Stimulated activated CD4-positive, alpha-beta T cell treated with anti-CD3 and anti-CD28 coated beads, Interleukin-4, amount 100 ng/mL, for 48 hours (primary cell): ENCODE measurements around the gene LRRC55.

Experiments used
- DNase-seq, 2 donors: peaks; one replicate each; pipeline ENCODE4 v3.0.0-alpha.2; 2020; ENCODE audit warnings: low read depth in 2 of 2

Gene LRRC55, protein sequence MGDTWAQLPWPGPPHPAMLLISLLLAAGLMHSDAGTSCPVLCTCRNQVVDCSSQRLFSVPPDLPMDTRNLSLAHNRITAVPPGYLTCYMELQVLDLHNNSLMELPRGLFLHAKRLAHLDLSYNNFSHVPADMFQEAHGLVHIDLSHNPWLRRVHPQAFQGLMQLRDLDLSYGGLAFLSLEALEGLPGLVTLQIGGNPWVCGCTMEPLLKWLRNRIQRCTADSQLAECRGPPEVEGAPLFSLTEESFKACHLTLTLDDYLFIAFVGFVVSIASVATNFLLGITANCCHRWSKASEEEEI

DNA sequence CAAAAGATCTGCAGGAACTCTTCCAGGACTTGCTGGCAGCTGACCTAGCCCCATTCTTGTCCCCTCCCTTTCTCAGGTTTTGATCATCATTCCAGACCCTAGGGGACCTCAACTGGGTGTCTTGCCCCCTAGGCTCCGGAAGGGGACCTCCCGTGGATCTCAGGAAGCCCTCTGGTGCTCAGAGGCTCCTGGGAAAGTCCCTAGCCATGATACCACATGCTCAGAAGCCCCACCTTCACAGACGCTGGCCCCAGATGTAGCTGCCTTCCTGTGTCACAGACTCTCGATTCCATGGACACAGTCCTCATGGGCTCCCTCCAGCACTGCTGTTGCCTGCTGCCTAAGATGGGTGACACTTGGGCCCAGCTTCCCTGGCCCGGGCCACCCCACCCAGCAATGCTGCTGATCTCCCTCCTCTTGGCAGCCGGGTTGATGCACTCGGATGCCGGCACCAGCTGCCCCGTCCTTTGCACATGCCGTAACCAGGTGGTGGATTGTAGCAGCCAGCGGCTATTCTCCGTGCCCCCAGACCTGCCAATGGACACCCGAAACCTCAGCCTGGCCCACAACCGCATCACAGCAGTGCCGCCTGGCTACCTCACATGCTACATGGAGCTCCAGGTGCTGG is at the start of gene LRRC55:
Gene LRRC55 (plus strand): TSS at position 276 of the 628 bp plus-strand sequence. CDS start 70 bp downstream, at position 346.
- no peak for DNase-seq

DNA sequence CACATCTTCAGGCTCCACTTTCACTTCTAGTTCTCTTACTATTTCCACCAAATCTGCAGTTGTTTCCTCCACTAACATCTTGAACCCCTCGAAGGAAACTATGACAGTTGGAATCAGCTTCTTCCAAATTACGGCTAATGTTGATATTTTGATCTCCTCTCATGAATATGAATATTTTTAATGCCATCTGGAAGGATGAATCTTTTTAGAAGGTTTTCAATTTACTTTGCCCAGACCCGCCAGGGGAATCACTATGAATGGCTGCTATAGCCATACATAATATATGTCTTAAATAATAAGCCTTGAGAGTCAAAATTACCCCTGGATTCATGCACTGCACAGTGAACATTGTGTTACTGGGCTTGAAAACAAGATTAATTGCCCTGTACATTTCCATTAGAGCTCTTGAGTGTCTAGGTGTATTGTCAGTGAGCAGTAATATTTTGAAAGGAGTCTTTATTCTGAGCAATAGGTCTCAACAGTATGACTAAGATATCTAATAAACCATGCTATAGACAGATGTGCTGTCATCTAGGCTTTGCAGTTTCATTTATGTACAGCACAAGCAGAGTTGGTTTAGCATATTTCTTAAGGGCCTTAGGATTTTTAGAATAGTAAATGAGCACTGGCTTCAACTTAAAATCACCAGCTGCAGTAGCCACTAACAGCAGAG is 48.3 kb upstream of the LRRC55 start:
- DNase-seq: no peak

DNA sequence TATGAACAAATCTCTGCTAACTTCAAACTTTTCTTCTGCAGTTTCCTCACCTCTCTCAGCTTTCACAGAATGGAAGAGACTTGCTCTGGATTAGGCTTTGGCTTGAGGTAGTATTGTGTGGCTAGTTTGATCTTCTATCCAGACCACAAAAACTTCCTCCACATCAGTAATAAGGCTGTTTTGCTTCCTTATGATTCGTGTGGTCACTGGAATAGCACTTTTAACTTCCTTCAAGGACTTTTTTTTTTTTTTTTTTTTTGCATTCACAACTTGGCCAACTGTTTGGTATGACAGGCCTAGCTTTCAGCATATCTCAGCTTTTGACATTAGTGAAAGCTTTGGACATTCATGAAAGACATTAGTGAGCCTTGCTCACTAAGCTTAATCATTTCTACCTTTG is 47.5 kb upstream of the LRRC55 start:
- no peak for DNase-seq

DNA sequence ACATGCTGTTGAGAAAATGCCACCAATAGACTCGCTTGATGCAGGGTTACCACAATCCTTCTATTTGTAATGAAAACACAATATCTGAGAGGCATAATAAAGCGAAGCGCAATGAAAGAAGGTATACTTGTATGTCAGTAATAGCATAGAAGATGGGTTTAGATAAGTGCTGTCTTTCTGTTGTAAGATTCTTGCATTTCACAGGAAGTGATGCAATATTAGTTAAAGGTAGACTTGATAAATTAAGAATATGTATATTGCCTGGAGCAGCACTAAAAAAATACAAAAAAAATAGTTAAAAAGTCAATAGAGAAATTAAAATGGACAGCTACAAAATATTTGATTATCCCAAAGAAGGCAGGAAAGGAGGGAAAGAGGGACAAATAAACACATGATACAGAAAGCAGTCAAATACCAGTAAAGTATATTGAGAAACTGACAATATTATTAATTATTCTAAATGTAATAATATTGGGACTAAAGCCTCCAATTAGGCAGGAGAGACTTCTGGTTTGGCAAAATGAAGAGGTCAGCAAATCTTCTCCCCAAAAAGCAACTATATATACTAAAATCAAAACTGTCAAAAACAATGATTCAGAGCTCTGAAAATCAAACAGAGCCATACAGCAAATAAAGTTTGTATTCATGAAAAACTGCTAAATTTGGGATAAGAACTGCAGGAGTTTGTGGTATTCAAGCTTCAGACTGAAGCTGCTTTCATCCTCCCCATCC is 46.6 kb upstream of the LRRC55 start:
- DNase-seq: no peak

DNA sequence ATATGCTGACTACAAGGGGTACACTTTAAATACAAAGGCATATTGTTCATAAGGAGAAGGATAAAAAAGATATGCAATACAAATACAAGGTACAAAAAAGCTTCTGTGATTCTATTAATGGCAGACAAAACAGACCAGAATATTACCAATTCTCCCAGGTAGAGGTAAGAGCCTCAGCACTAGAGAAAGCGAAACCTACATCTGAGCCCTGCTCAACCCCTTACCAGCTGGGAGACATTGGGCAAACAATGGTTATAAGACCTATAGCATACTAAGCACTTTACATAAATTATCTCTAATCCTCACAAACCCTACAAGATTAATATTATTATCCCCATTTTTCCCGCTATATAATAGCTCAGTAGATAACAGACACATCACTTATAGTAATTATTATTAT is 41.2 kb upstream of the LRRC55 start:
- no peak for DNase-seq

DNA sequence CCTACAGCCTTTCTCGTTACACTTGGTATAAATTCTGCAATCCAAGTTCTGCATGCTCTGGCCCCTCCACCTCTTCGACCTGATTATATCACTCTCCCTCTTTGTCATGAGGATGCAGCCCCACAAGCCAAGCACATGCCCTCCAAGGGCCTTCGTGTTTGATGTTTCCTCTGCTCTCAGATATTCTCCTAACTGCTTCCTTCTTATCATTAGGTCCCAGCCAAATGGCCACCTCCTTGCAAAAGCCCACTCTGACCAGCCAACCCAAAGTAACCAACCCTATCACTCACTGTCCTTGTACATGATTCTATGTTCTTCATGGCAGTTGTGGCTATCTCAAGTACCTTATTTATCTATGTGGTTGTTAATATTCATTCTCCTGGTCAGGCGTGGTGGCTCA is 38.3 kb upstream of the LRRC55 start:
- DNase-seq: no peak

DNA sequence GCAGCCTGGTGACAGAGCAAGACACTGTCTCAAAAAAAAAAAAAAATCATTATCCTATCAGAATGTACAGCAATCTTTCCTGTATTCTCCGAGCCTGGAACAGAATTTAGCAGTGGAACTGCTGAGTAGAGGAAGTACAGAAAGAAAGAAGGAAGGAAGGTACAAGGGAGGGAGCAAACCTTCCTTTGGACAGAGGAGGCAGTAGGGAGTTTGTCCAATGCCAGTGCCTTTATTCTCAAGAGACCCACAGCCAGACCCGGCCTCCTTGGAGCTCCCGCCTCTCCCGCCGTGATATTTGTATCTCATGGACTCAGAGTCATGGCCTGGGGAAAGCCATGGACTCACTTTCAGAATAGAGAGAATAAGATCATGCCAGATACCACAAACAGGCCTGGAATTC is 37.7 kb upstream of the LRRC55 start:
- no peak for DNase-seq

DNA sequence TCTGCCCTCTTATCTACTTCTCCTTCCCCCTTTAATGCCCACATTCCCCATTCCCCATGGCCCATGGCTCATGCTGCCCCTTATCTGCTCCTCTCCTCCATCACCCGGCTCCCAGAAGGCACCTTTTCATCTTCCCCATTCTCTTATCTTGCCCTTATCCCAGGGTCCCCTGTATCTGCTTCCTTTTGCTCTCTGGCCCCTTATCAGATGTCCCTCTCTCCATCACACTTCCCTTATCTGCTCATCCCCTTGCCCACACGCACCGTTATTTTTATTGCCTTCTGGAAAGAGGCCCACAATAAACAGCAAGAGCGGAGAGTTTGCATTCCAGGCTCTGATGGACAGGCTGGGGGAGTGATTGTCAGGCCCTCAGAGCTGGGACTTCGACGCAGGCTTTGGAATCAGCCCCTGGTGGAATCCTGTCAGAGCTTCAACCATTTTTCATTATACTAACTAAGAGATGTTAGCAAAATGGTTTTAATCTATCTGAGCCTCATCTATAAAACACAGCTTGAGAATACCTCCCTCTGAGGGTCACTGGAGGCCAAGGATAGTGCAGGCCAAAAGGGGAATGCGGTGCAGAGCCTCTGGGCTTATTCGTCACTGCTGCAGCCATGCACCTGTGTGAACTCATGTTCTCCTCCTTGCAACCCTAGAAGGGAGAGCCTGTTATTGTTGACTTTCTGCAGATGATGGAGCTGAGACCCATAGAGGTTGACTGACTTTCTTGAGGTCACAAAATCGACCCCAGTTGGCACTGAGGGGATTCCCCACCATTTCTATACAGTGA is 37.0 kb upstream of the LRRC55 start:
- DNase-seq: no peak

DNA sequence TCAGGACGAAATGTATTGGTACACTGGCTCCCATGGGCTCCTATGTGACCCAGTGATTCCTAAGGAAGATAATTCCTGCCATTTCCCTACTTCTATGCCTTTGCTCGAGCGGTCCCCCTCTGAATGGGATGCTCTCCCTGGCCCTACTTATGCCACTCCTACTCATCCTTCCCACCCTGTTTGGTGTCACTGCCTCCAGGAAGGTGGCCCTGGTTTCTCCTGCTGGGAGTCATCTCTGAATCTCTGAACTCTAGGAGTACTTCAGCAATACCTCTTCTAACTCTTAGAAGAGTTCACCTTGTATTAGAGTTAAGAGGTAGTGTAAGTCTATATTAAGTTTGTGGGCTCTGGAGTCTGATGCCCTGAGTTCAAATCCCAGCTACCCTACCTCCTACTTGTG is 35.5 kb upstream of the LRRC55 start:
- no peak for DNase-seq

DNA sequence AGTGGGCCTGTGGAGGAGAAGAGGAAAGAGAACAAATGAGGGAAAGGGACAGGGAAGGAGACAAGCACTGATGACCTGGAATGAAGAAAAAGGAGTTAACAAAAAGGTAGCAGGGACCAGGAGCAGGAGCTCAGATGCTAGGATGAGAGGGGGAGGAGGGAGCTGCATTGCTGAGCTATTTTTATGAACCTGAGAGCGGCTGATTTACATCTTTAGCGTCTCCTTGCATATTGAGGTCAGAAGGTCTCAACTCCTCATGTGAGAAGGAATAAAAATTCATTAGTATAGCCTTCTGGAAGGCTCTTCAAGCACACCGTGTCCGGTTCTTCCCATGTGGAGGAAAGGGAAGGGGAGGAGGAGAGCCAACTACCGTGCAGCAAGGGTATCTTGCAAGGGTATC is 33.1 kb upstream of the LRRC55 start:
- no peak for DNase-seq

DNA sequence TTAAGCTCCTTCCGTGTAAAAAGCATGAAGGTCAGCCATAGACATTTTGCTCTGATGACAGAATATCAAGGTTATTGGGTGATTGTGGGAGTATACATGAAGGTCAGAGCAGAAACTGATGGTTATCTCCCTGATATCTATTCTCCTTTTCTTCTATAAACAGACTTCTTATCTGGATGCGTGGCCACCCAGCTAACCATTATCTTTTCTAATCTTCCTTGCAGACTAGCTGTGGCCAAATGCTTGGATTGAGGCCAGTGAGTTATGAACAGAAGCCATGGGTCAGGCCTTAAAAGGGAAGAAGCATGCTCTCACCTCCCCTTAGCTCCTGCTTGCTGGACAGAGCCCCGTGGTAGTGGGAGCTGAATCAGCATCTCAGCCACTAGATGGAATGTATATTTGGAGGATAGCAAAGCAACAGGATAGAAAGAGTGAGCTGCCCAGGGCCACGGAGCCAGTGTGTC is 31.3 kb upstream of the LRRC55 start:
- DNase-seq: no peak

DNA sequence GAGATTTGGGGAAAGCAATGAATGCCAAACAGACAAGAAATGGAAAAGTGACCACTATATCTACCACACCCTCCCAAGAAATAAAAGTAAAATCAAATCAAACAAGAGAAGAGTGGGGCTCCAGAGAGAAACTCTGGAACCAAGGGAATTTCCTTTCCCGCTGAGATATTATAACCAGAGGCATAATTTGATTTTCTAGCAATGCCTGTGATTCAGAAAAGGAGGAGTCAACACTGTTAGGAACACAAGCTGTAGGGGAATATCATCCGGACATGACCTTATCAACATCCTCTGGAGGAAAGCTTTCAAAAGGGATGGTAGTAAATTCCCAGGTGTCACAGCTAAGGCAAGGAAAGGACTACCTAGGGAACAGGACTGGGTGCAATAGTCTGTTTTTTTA is 29.6 kb upstream of the LRRC55 start:
- no peak for DNase-seq

DNA sequence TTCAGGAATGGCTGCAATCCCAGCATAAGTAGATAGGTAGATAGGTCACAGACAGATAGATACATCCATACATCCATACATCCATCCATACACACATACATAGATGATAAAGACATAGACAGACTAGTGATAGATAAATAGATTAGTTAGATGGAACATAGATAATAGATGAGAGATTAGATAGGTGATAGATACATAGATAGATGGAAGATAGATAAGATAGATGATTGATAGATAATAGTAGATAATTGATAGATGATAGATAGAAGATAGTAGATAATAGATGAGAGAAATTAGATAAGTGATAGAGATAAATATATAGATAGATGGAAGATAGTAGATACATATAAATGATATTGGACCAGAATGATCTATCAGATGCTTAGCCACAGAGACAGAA is 28.3 kb upstream of the LRRC55 start:
- no peak for DNase-seq

DNA sequence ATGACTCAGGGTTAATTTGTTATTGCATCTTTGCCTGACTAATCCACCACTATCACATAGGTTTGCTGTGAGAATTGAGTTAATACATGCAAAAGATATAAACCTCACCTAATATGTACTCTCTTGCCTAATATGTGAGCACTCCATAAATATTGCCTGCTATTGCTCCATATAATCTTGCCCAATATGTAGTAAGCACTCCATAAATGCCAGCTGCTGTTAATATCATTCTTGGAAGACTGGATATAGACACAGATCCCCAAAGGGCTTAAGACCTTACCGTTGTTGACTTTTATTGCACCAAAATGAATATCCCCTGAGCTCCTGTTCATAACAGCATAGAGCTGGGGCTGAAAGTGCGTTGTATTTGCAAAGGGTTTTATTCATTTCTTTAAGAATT is 27.0 kb upstream of the LRRC55 start:
- no peak for DNase-seq

DNA sequence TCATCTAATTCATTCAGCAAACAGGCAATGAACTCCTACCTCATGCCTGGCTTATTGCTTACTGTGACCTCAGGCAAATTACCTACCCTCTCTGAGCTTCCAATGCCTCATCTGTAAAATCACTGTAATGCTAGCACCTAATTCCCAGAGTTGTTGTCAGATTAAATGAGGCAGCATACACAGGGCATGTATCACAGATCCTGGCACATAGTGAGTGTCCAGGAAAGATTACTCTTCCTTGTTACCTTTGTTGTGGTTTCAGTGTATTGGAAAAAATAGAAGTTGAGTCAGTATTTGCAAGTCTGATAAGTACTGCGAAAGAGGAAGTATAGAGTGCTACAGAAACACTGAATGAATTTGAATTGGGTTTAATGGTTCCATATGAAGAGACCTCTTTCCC is 26.4 kb upstream of the LRRC55 start:
- no peak for DNase-seq

DNA sequence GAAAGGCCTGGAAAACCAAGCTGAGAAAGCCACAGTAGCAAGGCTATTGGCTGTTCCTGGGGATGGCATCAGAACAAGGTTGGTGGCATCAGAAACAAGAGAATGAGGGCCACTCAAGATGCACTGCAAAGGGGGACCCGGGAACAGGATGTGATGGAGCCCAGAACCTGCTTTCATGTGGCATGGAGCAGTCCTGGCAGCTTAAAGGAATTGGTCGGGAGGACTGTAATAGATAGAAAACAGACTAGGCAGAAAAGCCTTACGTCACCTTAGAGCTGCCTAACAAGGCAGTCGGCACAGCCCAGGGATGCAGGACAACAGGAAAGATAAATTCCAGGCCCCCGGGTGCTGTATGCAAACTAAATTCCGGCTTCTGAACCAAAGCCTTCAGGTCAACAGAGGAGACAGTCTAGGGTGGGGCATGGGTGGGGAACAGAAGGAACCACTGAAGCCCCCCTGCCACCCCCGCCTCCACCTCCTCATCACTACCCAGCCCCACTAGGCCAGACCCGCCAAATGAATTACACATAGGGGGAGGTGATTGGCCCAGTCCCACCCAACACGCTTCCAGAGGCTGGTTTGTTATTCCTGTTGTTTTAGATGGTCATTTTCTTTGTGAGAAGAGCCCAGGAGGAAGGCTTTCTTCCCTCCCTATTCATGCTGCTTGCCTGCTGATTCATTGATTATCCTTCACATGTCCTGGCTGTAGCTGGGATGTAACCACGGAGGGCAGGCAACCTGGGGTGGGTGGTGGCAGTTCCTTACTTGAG is 25.7 kb upstream of the LRRC55 start:
- no peak for DNase-seq

DNA sequence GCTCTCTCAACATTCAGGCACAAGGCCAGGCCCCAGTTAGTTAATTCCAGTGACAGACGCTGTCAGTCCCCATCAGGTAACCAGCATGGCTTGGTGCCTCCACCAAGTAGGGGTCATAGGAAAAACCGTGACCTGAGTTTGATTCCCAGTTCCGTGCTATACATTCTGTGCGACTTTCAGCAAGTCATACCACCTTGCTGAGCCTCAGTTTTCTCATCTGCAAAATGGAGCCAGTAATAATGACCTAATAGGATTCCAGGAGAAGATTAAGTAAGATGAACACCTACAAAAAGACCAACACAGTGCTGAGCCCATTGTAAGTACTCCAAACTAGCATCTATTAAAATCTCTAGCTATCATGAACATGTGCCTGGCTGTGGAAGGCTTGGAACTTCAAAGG is 24.8 kb upstream of the LRRC55 start:
- no peak for DNase-seq

DNA sequence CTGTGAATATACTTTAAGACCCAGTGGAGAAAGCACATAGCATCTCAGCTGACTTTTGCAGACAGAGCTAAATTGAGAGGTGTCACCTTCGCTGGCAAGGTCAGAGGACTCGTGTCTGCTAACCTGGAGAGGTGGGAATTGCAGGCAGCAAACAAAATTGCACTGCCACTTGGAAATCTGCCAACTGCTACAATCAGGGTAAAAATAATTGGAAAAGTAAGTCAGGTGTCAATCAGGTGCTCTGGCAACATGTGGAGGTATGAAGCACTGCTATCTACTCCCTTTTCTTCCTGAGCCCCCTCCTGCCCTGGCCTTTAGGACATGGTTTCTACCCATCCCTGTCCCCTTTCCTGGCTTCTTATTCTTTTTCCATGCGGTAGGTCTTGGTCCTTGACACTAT is 24.1 kb upstream of the LRRC55 start:
- DNase-seq: no peak

DNA sequence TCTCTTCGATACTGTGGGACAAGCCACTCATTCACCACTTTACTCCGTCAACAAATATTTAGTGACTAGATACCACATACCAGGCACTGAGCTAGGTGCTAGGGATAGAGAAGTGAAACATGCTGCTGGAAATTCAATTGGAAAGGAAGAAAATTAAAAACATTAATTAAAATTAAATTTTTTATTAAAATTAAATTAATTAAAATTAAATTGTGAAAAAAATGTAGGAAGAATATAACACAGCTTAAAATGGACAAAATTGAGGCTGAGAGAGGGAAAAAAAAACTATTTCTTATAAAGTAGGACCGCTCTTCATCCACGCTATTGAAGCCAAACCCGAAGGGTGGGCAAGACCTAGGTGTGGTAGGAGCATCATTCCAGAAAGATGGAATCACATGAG is 23.6 kb upstream of the LRRC55 start:
- no peak for DNase-seq

DNA sequence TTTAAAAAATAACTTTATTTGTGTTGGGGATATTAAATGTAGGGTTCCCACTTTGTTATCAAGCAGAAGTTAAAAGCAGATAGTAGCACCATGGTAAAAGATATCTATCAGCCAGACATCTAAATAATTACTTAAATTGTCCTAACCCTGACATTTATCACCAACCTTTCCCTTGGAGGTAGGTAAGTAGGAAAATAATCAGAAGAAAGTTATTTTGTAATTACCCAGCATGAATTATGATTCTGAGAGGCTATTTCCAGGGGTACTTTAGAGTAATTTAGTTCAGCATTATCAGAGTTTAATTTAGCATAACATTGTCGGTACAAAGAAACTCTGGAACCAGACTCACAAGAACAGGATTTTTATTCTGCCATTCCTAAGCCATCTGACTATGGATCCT is 23.2 kb upstream of the LRRC55 start:
- no peak for DNase-seq

DNA sequence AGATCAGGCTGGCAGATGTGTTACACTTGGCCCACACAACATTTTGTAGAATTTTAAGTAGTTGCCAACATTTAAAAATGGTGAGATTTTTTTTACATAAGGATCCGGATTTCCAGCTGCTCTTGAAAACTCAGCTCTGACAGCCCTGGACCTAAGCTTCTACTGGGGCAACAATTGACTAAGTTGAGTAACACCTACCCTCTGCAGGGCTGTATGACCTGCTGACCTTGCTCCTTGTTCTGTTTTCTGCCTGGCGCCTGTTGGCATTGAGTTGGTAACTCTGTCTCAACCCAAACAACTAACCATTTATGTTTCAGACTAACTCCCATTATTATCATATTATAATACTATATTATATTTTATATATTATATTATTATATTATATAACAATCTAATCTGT is 21.1 kb upstream of the LRRC55 start:
- DNase-seq: no peak
